Uterus (tissue), 4 donors: ENCODE data around the gene ACVR1B. TPM values are rescaled to one million over a fixed set of nuclear protein-coding genes. Genes with fewer than 3 reads are reported as not detected.

Source experiments
- DNase-seq, 2 donors: peaks; one replicate each; pipeline ENCODE4 v3.0.0-alpha.2; 2019 to 2020
- H3K27ac ChIP-seq, 2 donors: fragments of 200-600 bp; sonication (generic); 1 replicate in 1 of 2; 2 replicates in 1 of 2; pipeline ENCODE4 v1.5.1; 2016 to 2018
- H3K27me3 ChIP-seq, 2 donors: fragments of 200-600 bp; sonication (generic); one replicate each; pipeline ENCODE4 v1.5.1; 2018 to 2019; ENCODE audit warnings: control low read depth in 1 of 2
- H3K36me3 ChIP-seq, 2 donors: fragments of 200-600 bp; sonication (generic); one replicate each; pipeline ENCODE4 v1.5.1; 2019; ENCODE audit warnings: control low read depth in 1 of 2
- H3K4me1 ChIP-seq, 2 donors: fragments of 200-600 bp; sonication (generic); one replicate each; pipeline ENCODE4 v1.5.1; 2018 to 2019; ENCODE audit warnings: control low read depth in 1 of 2
- H3K4me3 ChIP-seq, 2 donors: fragments of 200-600 bp; sonication (generic); 1 replicate in 1 of 2; 2 replicates in 1 of 2; pipeline ENCODE4 v1.5.1; 2018 to 2019; ENCODE audit warnings: mild to moderate bottlenecking in 1 of 2
- H3K9me3 ChIP-seq, 2 donors: fragments of 200-600 bp; sonication (generic); one replicate each; pipeline ENCODE4 v1.5.1; 2019; ENCODE audit warnings: control low read depth in 1 of 2
- CTCF ChIP-seq, 4 experiments: fragments of 200-600 bp in 2 of 4; fragments of 450-650 bp in 2 of 4; sonication (generic) in 2 of 4; IDR thresholded peaks; one replicate each; pipeline ENCODE4 v1.5.1; 2016 to 2019; ENCODE audit warnings: antibody characterized with exemption in 4 of 4, mild to moderate bottlenecking in 2 of 4, moderate library complexity in 1 of 4
- POLR2A ChIP-seq, 2 donors: fragments of 450-650 bp; IDR thresholded peaks; one replicate each; pipeline ENCODE4 v1.6.1; 2016; ENCODE audit warnings: antibody characterized with exemption in 2 of 2, mild to moderate bottlenecking in 1 of 2, moderate library complexity in 1 of 2
- intact Hi-C: fragments of 100-400 bp; cut with DNase I; formaldehyde crosslinking; loops from one replicate; pipeline ENCODE4 v1.15.1; 2023; ENCODE audit warnings: low total_unique reads
- total RNA-seq, 4 donors: library from RNA; depleted of rRNA in 3 of 4; stranded (reverse); fragments of >200 nt in 3 of 4; gene quantifications; one replicate each; pipeline versions ENCODE4 v1.1.0 to v1.2.4, GENCODE V29; 2014 to 2023
- donor health status: DM: yes; HTN: yes; CAD: no.

ACVR1B gene
- total RNA-seq, 4 donors from 2014 or later, result 2.6 to 31.6 (median 14.4) TPM

GRCh38 chr12:51969643-51970042 lies 18.1 kb downstream of the ACVR1B start:
- TF ChIP-seq POLR2A (IDR thresholded peaks at IDR 0.05), result no peak
- no peak for TF ChIP-seq CTCF (IDR thresholded peaks at IDR 0.05)
- intact Hi-C loops, result no loop called here
- Histone ChIP-seq H3K27me3 (no peaks in the 10 kb centered on the region), H3K4me1 (peaks cover 0 to 9% of the 10 kb centered on the region in 2 donors), H3K4me3 (no peak overlapping the region), H3K36me3 (no peaks in the 10 kb centered on the region), H3K27ac (no peak overlapping the region), H3K9me3 (no peaks in the 10 kb centered on the region)
- no peak for DNase-seq

GRCh38 chr12:51970904-51971646 lies 19.6 kb downstream of the ACVR1B start:
- Histone ChIP-seq H3K36me3 (no peaks in the 10 kb centered on the region), H3K27ac (no peak overlapping the region), H3K4me1 (peaks cover 0 to 9% of the 10 kb centered on the region in 2 donors), H3K4me3 (no peak overlapping the region), H3K9me3 (no peaks in the 10 kb centered on the region), H3K27me3 (no peaks in the 10 kb centered on the region)
- TF ChIP-seq POLR2A (IDR thresholded peaks at IDR 0.05) (no peak), CTCF (IDR thresholded peaks at IDR 0.05) (peak in 1 of 4 experiments; percentile 19)
- intact Hi-C loops, result no loop called here
- no peak for DNase-seq

GRCh38 chr12:51971679-51972421 lies 20.4 kb downstream of the ACVR1B start:
- DNase-seq, result no peak
- Histone ChIP-seq H3K4me3 (no peak overlapping the region), H3K36me3 (no peaks in the 10 kb centered on the region), H3K27ac (peak overlapping the region; percentile 18 to 39), H3K4me1 (peaks cover 0 to 9% of the 10 kb centered on the region in 2 donors), H3K9me3 (no peaks in the 10 kb centered on the region), H3K27me3 (no peaks in the 10 kb centered on the region)
- intact Hi-C loops, result no loop called here
- TF ChIP-seq POLR2A (IDR thresholded peaks at IDR 0.05) (no peak), CTCF (IDR thresholded peaks at IDR 0.05) (no peak)

GRCh38 chr12:51972422-51972812 lies 20.9 kb downstream of the ACVR1B start:
- H3K27me3 ChIP-seq, result no peaks in the 10 kb centered on the region
- no peak overlapping the region for H3K4me3 ChIP-seq
- peaks cover 0 to 9% of the 10 kb centered on the region in 2 donors for H3K4me1 ChIP-seq
- intact Hi-C loops, result no loop called here
- H3K36me3 ChIP-seq, result no peaks in the 10 kb centered on the region
- no peak for TF ChIP-seq CTCF (IDR thresholded peaks at IDR 0.05)
- no peak for TF ChIP-seq POLR2A (IDR thresholded peaks at IDR 0.05)
- no peaks in the 10 kb centered on the region for H3K9me3 ChIP-seq
- peak overlapping the region; percentile 18 to 39 for H3K27ac ChIP-seq
- no peak for DNase-seq

- peak; percentile 47 to 63 for DNase-seq
- Histone ChIP-seq H3K9me3 (no peaks in the 10 kb centered on the region), H3K36me3 (no peaks in the 10 kb centered on the region), H3K27me3 (no peaks in the 10 kb centered on the region), H3K27ac (peak overlapping the region; percentile 18 to 39), H3K4me1 (peaks cover 0 to 9% of the 10 kb centered on the region in 2 donors), H3K4me3 (no peak overlapping the region)
- intact Hi-C loops, result no loop called here
- TF ChIP-seq CTCF (IDR thresholded peaks at IDR 0.05) (no peak), POLR2A (IDR thresholded peaks at IDR 0.05) (no peak)
Observed at GRCh38 chr12:51972849-51973273, 21.4 kb downstream of the ACVR1B start.
